Measurements from ENCODE around the gene TMEM82. TPM values are rescaled to one million over a fixed set of nuclear protein-coding genes. Genes with fewer than 3 reads are reported as not detected.
"Not testable (repeated sequence)": the region's sequence is repeated elsewhere in the genome, so short reads cannot be mapped to it uniquely, and the experiment has no call there.

Gene TMEM82
- total RNA-seq = not detected

GRCh38 chr1:15742339-15742801 is at the start of gene TMEM82:
TMEM82 (plus strand) TSS chr1:15742499; CDS start chr1:15742560, 61 bp downstream.
- Mint-ChIP-seq H3K9me3 (no peaks in the 10 kb centered on the region), H3K27ac (no peak within 1 kb of the TSS), H3K36me3 (ENCODE audit: low read depth) (no peaks in the 10 kb centered on the region), H3K27me3 (no peaks in the 10 kb centered on the region), H3K4me3 (no peak within 1 kb of the TSS), H3K4me1 (peaks cover 5% of the 10 kb centered on the region)
- ChIA-PET CTCF (interaction anchor here (1.9 kb wide), 1 partner anchor 10 kb away, joined by 6 read pairs; no protein-coding TSS in a partner anchor), POLR2A (no interaction called here)
- no peak for DNase-seq

- Mint-ChIP-seq H3K36me3 (ENCODE audit: low read depth) (peaks cover 21% of the 10 kb centered on the region), H3K27ac (no peak overlapping the region), H3K4me3 (no peak overlapping the region), H3K4me1 (peaks cover 33% of the 10 kb centered on the region), H3K27me3 (no peaks in the 10 kb centered on the region), H3K9me3 (no peaks in the 10 kb centered on the region)
- CTCF ChIA-PET = interaction anchor here (0.8 kb wide), 2 partner anchors 9 to 366 kb away, joined by 3 to 5 read pairs; no protein-coding TSS in a partner anchor
- POLR2A ChIA-PET = no interaction called here
- DNase-seq = no peak
Observed at GRCh38 chr1:15693371-15693770, 48.9 kb upstream of the TMEM82 start.

GRCh38 chr1:15696956-15697521 is 45.3 kb upstream of the TMEM82 start:
- ChIA-PET CTCF (interaction anchor here (0.6 to 2.0 kb wide), 7 partner anchors 12 to 611 kb away, joined by 3 to 7 read pairs (median 5); no protein-coding TSS in a partner anchor), POLR2A (interaction anchor here (0.8 to 2.0 kb wide), 2 partner anchors 12 to 18 kb away, joined by 5 to 9 read pairs; partner anchors contain the start of gene PLEKHM2)
- peak; percentile 67 for DNase-seq
- H3K4me1 Mint-ChIP-seq = peaks cover 35% of the 10 kb centered on the region
- no peaks in the 10 kb centered on the region for H3K27me3 Mint-ChIP-seq
- H3K36me3 Mint-ChIP-seq (ENCODE audit: low read depth) = peaks cover 20% of the 10 kb centered on the region
- H3K4me3 Mint-ChIP-seq = peak overlapping the region; percentile 72
- H3K27ac Mint-ChIP-seq = peak overlapping the region; percentile 97
- H3K9me3 Mint-ChIP-seq = no peaks in the 10 kb centered on the region

- Mint-ChIP-seq H3K4me3 (peak overlapping the region; percentile 27), H3K36me3 (ENCODE audit: low read depth) (peaks cover 20% of the 10 kb centered on the region), H3K4me1 (peaks cover 35% of the 10 kb centered on the region), H3K9me3 (no peaks in the 10 kb centered on the region), H3K27ac (peak overlapping the region; percentile 72), H3K27me3 (no peaks in the 10 kb centered on the region)
- POLR2A ChIA-PET = interaction anchor here (2.0 kb wide), 1 partner anchor 13 kb away, joined by 9 read pairs; the partner anchor contains the start of gene PLEKHM2
- DNase-seq = no peak
- CTCF ChIA-PET = interaction anchor here (1.5 kb wide), 1 partner anchor 33 kb away, joined by 5 read pairs; no protein-coding TSS in a partner anchor
Observed at GRCh38 chr1:15698201-15698600, 44.1 kb upstream of the TMEM82 start.

- peaks cover 19% of the 10 kb centered on the region for H3K36me3 Mint-ChIP-seq (ENCODE audit: low read depth)
Observed at GRCh38 chr1:15699321-15699720, 43.0 kb upstream of the TMEM82 start.

GRCh38 chr1:15700508-15700907 is 41.8 kb upstream of the TMEM82 start:
- peak overlapping the region; percentile 33 for H3K27ac Mint-ChIP-seq
- no peak for DNase-seq
- POLR2A ChIA-PET = no interaction called here
- peaks cover 13% of the 10 kb centered on the region for H3K36me3 Mint-ChIP-seq (ENCODE audit: low read depth)
- H3K9me3 Mint-ChIP-seq = no peaks in the 10 kb centered on the region
- CTCF ChIA-PET = interaction anchor here (0.7 to 1.6 kb wide), 2 partner anchors 17 to 62 kb away, joined by 4 to 6 read pairs; no protein-coding TSS in a partner anchor
- no peaks in the 10 kb centered on the region for H3K27me3 Mint-ChIP-seq
- peaks cover 27% of the 10 kb centered on the region for H3K4me1 Mint-ChIP-seq
- no peak overlapping the region for H3K4me3 Mint-ChIP-seq

More at GRCh38 chr1:15699321-15699720, 43.0 kb upstream of the TMEM82 start:
- H3K27ac Mint-ChIP-seq, POLR2A ChIA-PET, H3K4me3 Mint-ChIP-seq, H3K27me3 Mint-ChIP-seq, DNase-seq, CTCF ChIA-PET, H3K9me3 Mint-ChIP-seq: not testable (repeated sequence)
- H3K4me1 Mint-ChIP-seq = peaks cover 34% of the 10 kb centered on the region

- peaks cover 13% of the 10 kb centered on the region for H3K36me3 Mint-ChIP-seq (ENCODE audit: low read depth)
- peaks cover 23% of the 10 kb centered on the region for H3K4me1 Mint-ChIP-seq
- no peak for DNase-seq
- ChIA-PET POLR2A (interaction anchor here (0.6 kb wide), 1 partner anchor 26 kb away, joined by 3 read pairs; no protein-coding TSS in a partner anchor), CTCF (interaction anchor here (0.7 to 1.6 kb wide), 2 partner anchors 16 to 148 kb away, joined by 3 to 4 read pairs; no protein-coding TSS in a partner anchor)
- H3K4me3 Mint-ChIP-seq = no peak overlapping the region
- H3K9me3 Mint-ChIP-seq = no peaks in the 10 kb centered on the region
- no peaks in the 10 kb centered on the region for H3K27me3 Mint-ChIP-seq
- no peak overlapping the region for H3K27ac Mint-ChIP-seq
Observed at GRCh38 chr1:15701784-15702183, 40.5 kb upstream of the TMEM82 start.

DNA sequence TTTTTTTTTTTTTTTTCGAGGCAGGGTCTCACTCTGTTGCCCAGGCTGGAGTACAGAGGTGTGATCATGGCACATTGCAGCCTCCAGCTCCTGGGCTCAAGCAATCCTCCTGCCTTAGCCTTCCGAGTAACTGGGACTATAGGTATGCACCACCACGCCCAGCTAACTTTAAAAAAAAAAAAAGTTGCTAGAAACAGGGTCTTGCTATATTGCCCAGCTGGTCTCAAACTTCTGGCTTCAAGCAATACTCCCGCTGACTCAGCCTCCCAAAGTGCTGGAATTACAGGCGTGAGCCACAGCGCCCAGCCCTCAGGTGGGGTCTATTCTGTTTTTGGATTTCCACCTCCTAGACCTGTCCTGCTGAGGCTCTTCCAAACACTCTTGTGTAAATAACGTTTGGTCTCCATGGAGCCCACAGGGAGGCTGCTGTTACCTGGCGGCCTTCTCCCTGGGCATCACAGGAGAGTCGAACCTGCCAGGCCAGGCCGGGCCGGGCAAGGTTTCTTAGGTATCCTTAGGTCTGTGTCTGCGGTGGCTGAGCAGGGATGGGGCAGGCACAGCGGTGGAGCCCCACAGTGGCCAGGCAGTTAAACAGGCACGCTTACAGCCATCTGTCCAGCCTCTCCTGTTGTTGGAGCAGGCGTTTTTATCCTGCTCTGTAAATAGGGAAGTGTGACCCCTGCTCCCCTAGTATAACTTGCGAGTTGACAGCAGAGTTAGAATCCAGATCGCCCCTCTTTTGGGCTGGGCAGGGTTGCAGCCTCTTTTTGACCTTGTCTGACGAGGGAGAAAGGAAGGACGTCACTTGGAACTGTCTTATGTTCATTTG is 39.4 kb upstream of the TMEM82 start:
- no peaks in the 10 kb centered on the region for H3K27me3 Mint-ChIP-seq
- CTCF ChIA-PET = interaction anchor here (0.6 to 1.2 kb wide), 3 partner anchors 9 to 119 kb away, joined by 3 to 4 read pairs (median 3); no protein-coding TSS in a partner anchor
- H3K4me3 Mint-ChIP-seq = no peak overlapping the region
- H3K27ac Mint-ChIP-seq = no peak overlapping the region
- peaks cover 14% of the 10 kb centered on the region for H3K4me1 Mint-ChIP-seq
- no peaks in the 10 kb centered on the region for H3K9me3 Mint-ChIP-seq
- POLR2A ChIA-PET = no interaction called here
- no peak for DNase-seq
- peaks cover 13% of the 10 kb centered on the region for H3K36me3 Mint-ChIP-seq (ENCODE audit: low read depth)

GRCh38 chr1:15703562-15703961 is 38.7 kb upstream of the TMEM82 start:
- H3K4me1 Mint-ChIP-seq = peaks cover 10% of the 10 kb centered on the region
- H3K36me3 Mint-ChIP-seq (ENCODE audit: low read depth) = peaks cover 13% of the 10 kb centered on the region
- H3K27me3 Mint-ChIP-seq = no peaks in the 10 kb centered on the region
- CTCF ChIA-PET = interaction anchor here (1.2 kb wide), 1 partner anchor 12 kb away, joined by 4 read pairs; no protein-coding TSS in a partner anchor
- no peak for DNase-seq
- no peak overlapping the region for H3K27ac Mint-ChIP-seq
- no peaks in the 10 kb centered on the region for H3K9me3 Mint-ChIP-seq
- POLR2A ChIA-PET = no interaction called here
- H3K4me3 Mint-ChIP-seq = no peak overlapping the region

GRCh38 chr1:15704526-15705183 is 37.6 kb upstream of the TMEM82 start:
- peaks cover 6% of the 10 kb centered on the region for H3K36me3 Mint-ChIP-seq (ENCODE audit: low read depth)
- DNase-seq = no peak
- peaks cover 3% of the 10 kb centered on the region for H3K4me1 Mint-ChIP-seq
- CTCF ChIA-PET = interaction anchor here (0.6 to 1.2 kb wide), 2 partner anchors 13 to 17 kb away, joined by 4 read pairs; no protein-coding TSS in a partner anchor
- H3K27me3 Mint-ChIP-seq = no peaks in the 10 kb centered on the region
- no peaks in the 10 kb centered on the region for H3K9me3 Mint-ChIP-seq
- H3K4me3 Mint-ChIP-seq = no peak overlapping the region
- POLR2A ChIA-PET = no interaction called here
- no peak overlapping the region for H3K27ac Mint-ChIP-seq

DNA sequence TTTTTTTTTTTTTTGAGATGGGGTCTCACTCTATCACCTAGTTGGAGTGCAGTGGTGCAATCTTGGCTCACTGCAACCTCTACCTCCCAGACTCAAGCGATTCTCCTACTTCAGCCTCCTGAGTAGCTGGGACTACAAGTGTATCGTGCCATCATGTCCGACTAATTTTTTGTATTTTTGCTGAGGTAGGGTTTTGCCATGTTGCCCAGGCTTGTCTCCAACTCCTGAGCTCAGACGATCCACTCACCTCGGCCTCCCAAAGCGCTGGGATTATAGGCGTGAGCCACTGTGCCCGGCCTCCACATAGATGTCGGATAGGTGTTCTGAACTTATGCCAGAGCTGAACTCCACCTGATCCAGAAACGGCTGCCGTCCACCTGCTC is 37.1 kb upstream of the TMEM82 start:
- no peak overlapping the region for H3K4me3 Mint-ChIP-seq
- H3K27me3 Mint-ChIP-seq = no peaks in the 10 kb centered on the region
- no peaks in the 10 kb centered on the region for H3K9me3 Mint-ChIP-seq
- ChIA-PET POLR2A (no interaction called here), CTCF (interaction anchor here (0.6 to 1.0 kb wide), 3 partner anchors 14 to 416 kb away, joined by 3 to 4 read pairs (median 3); no protein-coding TSS in a partner anchor)
- peaks cover 3% of the 10 kb centered on the region for H3K4me1 Mint-ChIP-seq
- H3K27ac Mint-ChIP-seq = no peak overlapping the region
- H3K36me3 Mint-ChIP-seq (ENCODE audit: low read depth) = peaks cover 6% of the 10 kb centered on the region
- DNase-seq = no peak

GRCh38 chr1:15706751-15707150 is 35.5 kb upstream of the TMEM82 start:
- H3K36me3 Mint-ChIP-seq (ENCODE audit: low read depth) = peaks cover 6% of the 10 kb centered on the region
- no peaks in the 10 kb centered on the region for H3K9me3 Mint-ChIP-seq
- no peaks in the 10 kb centered on the region for H3K27me3 Mint-ChIP-seq
- POLR2A ChIA-PET = no interaction called here
- H3K4me3 Mint-ChIP-seq = no peak overlapping the region
- no peak overlapping the region for H3K27ac Mint-ChIP-seq
- CTCF ChIA-PET = interaction anchor here (0.6 to 1.7 kb wide), 3 partner anchors 31 to 49 kb away, joined by 3 to 5 read pairs (median 5); no protein-coding TSS in a partner anchor
- DNase-seq = no peak
- peaks cover 5% of the 10 kb centered on the region for H3K4me1 Mint-ChIP-seq
